Stimulated activated naive CD8-positive, alpha-beta T cell treated with anti-CD3 and anti-CD28 coated beads, Interleukin-15, amount 100 ng/mL, for 72 hours (primary cell): ENCODE measurements around the gene ANAPC4.
"Not testable (repeated sequence)": the region's sequence is repeated elsewhere in the genome, so short reads cannot be mapped to it uniquely, and the experiment has no call there.

ENCODE experiments used
- ATAC-seq: fragments of 150-1000 bp; cut with Tn5 transposase; 2 replicates; pipeline ENCODE4 v1.10.0; 2021; ENCODE audit warnings: mild to moderate bottlenecking, moderate library complexity
- DNase-seq, 2 donors: peaks; one replicate each; pipeline ENCODE4 v3.0.0; 2021 to 2022
- H3K27ac Mint-ChIP-seq, 2 donors: one replicate each; pipeline ENCODE4 v1.8.0; 2022; ENCODE audit warnings: mild to moderate bottlenecking in 2 of 2, mixed read lengths in 2 of 2, moderate library complexity in 2 of 2
- H3K27me3 Mint-ChIP-seq: one replicate; pipeline ENCODE4 v1.8.0; 2022; ENCODE audit warnings: mixed read lengths
- H3K4me1 Mint-ChIP-seq: one replicate; pipeline ENCODE4 v1.8.0; 2022; ENCODE audit warnings: mild to moderate bottlenecking, mixed read lengths
- H3K4me3 Mint-ChIP-seq, 2 donors: one replicate each; pipeline ENCODE4 v1.8.0; 2022; ENCODE audit warnings: mild to moderate bottlenecking in 2 of 2, mixed read lengths in 2 of 2, moderate library complexity in 1 of 2
- H3K9me3 Mint-ChIP-seq, 2 donors: one replicate each; pipeline ENCODE4 v1.8.0; 2022; ENCODE audit warnings: mixed read lengths in 2 of 2

The ANAPC4 gene

GRCh38 chr4:25367004-25367621 lies 9.9 kb upstream of the ANAPC4 start:
- Mint-ChIP-seq H3K4me3 (no peak overlapping the region), H3K4me1 (no peaks in the 10 kb centered on the region), H3K27ac (no peak overlapping the region), H3K9me3 (no peaks in the 10 kb centered on the region), H3K27me3 (no peaks in the 10 kb centered on the region)
- DNase-seq = no peak
- no peak for ATAC-seq

DNA sequence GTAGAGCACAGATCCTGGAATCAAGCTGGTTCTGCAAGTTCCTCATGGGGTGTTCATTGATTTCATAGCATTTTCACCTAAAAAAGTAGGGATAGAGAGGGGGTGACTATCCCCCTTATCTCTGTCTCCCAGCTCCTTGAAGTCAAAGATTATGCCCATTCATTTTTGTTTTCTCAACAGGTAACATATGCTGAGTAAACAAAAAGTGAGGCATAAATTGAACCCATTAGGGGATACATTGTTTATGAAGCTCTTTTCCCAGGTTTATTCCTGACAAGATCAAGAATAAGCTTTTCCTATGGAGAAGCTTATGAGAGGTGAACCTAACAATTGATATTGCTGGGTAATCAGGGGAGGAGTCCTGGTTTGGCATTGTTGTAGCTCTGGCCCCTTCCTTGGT lies 9.2 kb upstream of the ANAPC4 start:
- ATAC-seq = no peak
- H3K4me3 Mint-ChIP-seq = no peak overlapping the region
- DNase-seq = no peak
- H3K27ac Mint-ChIP-seq = no peak overlapping the region
- no peaks in the 10 kb centered on the region for H3K9me3 Mint-ChIP-seq
- H3K27me3 Mint-ChIP-seq = no peaks in the 10 kb centered on the region
- no peaks in the 10 kb centered on the region for H3K4me1 Mint-ChIP-seq

DNA sequence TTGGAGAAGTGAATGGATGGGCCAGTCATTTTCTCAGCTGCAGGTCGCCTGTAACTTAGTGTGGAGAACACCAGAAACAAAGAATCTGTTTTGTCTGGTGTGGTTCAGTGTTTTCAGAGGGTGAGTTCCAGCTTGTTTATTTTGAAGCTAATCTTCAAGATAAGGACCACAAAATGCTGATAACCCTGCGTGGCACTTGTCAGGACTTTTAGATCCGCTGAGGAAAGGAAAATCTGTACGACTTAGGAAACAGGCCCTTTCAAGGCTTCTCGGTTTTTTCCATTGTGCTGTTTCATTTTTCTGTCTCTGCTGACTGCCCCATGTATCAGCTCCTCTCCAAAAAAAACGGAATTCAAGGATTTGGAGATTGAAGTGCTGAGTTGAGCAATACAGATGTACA lies 8.7 kb upstream of the ANAPC4 start:
- ATAC-seq (no peak), DNase-seq (no peak)
- H3K4me3 Mint-ChIP-seq = no peak overlapping the region
- no peaks in the 10 kb centered on the region for H3K9me3 Mint-ChIP-seq
- H3K27me3 Mint-ChIP-seq = no peaks in the 10 kb centered on the region
- no peak overlapping the region for H3K27ac Mint-ChIP-seq
- no peaks in the 10 kb centered on the region for H3K4me1 Mint-ChIP-seq

DNA sequence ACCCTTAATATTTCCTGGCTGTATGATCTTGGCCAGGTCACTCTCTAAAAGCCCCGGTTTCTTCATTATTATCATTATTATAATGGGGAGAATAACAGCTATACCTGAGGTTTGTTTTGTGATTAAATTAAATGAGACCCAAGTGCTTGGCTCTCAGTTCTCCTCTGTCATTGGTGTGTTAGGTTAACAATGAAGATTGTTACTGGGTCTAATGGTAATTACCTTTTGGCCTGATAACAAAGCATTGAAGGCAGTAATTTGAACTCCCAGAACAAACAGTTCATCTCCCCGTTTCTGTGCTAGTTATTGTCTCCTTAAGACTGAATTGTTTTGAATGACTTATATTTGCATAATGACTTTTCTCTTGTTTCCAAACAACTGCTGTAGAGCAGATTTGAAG lies 6.8 kb upstream of the ANAPC4 start:
- H3K9me3 Mint-ChIP-seq = no peaks in the 10 kb centered on the region
- no peak overlapping the region for H3K4me3 Mint-ChIP-seq
- no peaks in the 10 kb centered on the region for H3K4me1 Mint-ChIP-seq
- DNase-seq = no peak
- no peak for ATAC-seq
- no peaks in the 10 kb centered on the region for H3K27me3 Mint-ChIP-seq
- no peak overlapping the region for H3K27ac Mint-ChIP-seq

DNA sequence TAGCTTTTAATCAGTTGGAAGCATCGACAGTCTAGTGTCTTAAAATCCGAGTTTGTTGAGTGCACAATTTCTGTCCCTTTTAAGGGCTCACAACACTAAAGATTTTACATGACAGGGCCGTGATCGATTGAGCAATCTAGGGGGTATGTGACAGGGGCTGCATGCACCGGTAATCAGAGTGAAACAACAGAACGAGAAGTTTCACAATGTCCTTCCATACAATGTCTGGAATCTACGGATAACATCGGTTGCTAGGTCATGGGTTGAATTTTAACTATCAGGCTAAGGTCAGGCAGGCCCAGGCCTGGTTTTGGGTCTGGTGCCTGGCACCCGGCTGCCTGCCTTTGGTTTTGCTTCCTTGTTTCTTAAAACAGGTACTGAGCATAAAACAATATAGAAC lies 4.5 kb upstream of the ANAPC4 start:
- not testable (repeated sequence) for H3K4me3 Mint-ChIP-seq, H3K27me3 Mint-ChIP-seq, ATAC-seq, H3K9me3 Mint-ChIP-seq, H3K4me1 Mint-ChIP-seq, DNase-seq, H3K27ac Mint-ChIP-seq

DNA sequence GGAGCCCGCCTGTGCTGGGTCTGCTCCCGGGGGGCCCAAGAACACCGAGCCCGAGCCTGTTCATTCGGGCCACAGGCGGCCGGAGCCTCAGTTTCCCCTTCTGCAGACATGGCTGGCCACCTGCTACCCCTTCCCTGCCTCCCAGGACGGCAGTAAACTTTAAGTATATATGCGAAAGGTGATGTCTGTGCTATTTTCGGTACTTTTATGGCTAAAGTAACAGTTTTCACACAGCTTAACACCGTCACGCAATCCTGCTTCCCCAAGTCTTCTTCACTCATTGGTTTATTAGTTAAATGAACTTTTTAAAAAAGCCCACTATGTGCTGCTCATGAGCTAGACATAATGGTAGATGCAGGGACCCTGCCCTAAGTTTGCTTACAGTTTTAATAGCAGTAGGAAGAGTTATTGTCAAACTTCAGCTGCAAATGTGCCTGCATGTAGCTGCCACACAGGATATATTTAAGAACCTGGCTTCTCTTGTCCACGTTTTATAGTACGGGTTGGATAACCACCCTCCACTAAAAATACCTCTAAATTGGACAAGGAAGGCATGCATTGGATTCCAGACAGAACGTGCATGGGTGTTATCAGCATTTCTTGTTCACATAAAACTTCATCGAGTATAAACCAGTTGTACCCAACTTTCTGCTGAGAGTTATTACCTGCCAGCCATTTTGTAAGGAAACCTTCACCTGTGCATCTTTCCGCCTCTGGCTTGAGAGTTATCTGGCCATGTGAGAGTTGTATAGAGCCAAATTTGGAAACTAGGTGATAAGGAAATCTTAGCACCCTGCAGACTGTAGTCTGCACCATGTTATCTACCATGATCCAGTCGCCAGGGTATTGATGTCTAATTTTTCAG lies 741 bp downstream of the ANAPC4 start:
- H3K27me3 Mint-ChIP-seq = no peaks in the 10 kb centered on the region
- H3K27ac Mint-ChIP-seq = peak overlapping the region; percentile 95 to 96
- no peaks in the 10 kb centered on the region for H3K9me3 Mint-ChIP-seq
- peak; percentile 2 for ATAC-seq
- no peak overlapping the region for H3K4me3 Mint-ChIP-seq
- DNase-seq = peak in 1 of 2 donors; percentile 5
- peaks cover 5% of the 10 kb centered on the region for H3K4me1 Mint-ChIP-seq

GRCh38 chr4:25378437-25378743 lies 1.3 kb downstream of the ANAPC4 start:
- H3K27me3 Mint-ChIP-seq = no peaks in the 10 kb centered on the region
- H3K27ac Mint-ChIP-seq = no peak overlapping the region
- DNase-seq (no peak), ATAC-seq (no peak)
- peaks cover 5% of the 10 kb centered on the region for H3K4me1 Mint-ChIP-seq
- H3K9me3 Mint-ChIP-seq = no peaks in the 10 kb centered on the region
- H3K4me3 Mint-ChIP-seq = no peak overlapping the region

DNA sequence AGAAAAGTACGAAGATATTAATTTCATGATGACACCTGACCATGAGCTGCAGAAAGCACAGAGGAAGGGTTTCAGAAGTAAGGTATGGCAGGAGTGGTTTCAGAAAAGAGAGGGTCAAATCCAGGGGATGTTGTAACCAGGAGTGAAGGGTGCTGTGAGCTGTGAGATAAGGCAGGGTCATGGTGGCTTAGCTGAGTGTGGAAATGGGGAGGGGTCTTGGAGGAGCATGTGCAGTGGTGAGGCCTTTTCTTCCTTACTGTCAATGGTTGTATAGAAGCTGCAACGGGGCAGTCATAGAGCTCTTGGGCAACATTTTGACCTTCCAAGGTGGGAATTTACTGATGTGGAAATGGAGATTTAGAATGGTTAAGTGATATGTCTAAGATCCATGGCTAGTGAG lies 2.5 kb downstream of the ANAPC4 start:
- H3K27me3 Mint-ChIP-seq = no peaks in the 10 kb centered on the region
- no peak overlapping the region for H3K27ac Mint-ChIP-seq
- DNase-seq = no peak
- H3K4me3 Mint-ChIP-seq = no peak overlapping the region
- no peaks in the 10 kb centered on the region for H3K9me3 Mint-ChIP-seq
- H3K4me1 Mint-ChIP-seq = peaks cover 5% of the 10 kb centered on the region
- no peak for ATAC-seq

- no peaks in the 10 kb centered on the region for H3K27me3 Mint-ChIP-seq
- no peaks in the 10 kb centered on the region for H3K4me1 Mint-ChIP-seq
- no peaks in the 10 kb centered on the region for H3K9me3 Mint-ChIP-seq
- ATAC-seq (no peak), DNase-seq (no peak)
- H3K27ac Mint-ChIP-seq = no peak overlapping the region
- H3K4me3 Mint-ChIP-seq = no peak overlapping the region
These were observed 6.6 kb downstream of the ANAPC4 start for GRCh38 chr4:25383647-25384046.

- no peaks in the 10 kb centered on the region for H3K27me3 Mint-ChIP-seq
- no peaks in the 10 kb centered on the region for H3K4me1 Mint-ChIP-seq
- ATAC-seq (no peak), DNase-seq (no peak)
- H3K9me3 Mint-ChIP-seq = no peaks in the 10 kb centered on the region
- H3K27ac Mint-ChIP-seq = no peak overlapping the region
- no peak overlapping the region for H3K4me3 Mint-ChIP-seq
These were observed 9.9 kb downstream of the ANAPC4 start for GRCh38 chr4:25386926-25387325.

DNA sequence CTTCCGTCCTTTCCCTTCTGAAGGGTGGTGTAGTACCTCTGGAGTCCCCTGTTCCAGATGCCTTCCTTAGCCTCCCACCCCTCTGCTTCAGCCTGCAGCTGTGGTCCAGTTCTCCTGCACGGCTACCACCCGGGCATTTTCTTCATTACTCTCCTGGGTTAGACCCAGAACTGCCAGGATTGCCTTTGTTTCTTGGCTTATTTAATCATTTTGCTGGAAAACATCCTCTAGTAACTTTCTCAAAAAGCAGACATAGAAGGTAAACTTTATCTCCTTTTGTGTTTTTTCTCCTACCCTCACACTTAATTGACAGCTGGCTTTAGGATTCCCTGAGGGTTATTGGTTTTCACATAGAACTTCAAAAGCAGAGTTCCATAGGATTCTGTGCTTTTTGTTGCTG lies 20.2 kb downstream of the ANAPC4 start:
- DNase-seq (no peak), ATAC-seq (no peak)
- no peaks in the 10 kb centered on the region for H3K27me3 Mint-ChIP-seq
- no peak overlapping the region for H3K4me3 Mint-ChIP-seq
- H3K4me1 Mint-ChIP-seq = no peaks in the 10 kb centered on the region
- H3K27ac Mint-ChIP-seq = no peak overlapping the region
- H3K9me3 Mint-ChIP-seq = no peaks in the 10 kb centered on the region

DNA sequence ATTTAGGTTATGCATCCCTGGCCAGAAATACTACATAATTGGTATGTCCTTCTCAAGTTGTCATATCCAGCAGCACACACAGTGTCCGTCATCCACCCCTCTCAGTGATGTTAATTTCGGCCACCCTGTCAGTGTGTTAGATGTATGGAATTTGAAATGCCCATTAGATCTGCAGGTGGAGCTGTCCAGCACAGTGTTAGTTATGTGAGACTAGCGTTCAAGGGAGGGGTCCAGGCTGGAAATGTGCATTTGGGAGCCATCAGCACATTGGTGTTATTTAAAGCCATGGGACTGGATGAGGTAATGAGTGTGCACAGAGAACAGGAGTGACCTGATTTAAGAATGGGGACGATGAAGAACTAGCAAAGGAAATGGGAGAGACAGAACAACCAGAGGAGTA lies 22.4 kb downstream of the ANAPC4 start:
- Mint-ChIP-seq H3K27me3 (no peaks in the 10 kb centered on the region), H3K27ac (peak overlapping the region in 1 of 2 donors; percentile 3), H3K9me3 (no peaks in the 10 kb centered on the region), H3K4me1 (no peaks in the 10 kb centered on the region), H3K4me3 (no peak overlapping the region)
- DNase-seq (no peak), ATAC-seq (no peak)

GRCh38 chr4:25401066-25401465 lies 24.0 kb downstream of the ANAPC4 start:
- no peak overlapping the region for H3K4me3 Mint-ChIP-seq
- DNase-seq (no peak), ATAC-seq (no peak)
- peak overlapping the region in 1 of 2 donors; percentile 79 for H3K27ac Mint-ChIP-seq
- H3K27me3 Mint-ChIP-seq = no peaks in the 10 kb centered on the region
- H3K4me1 Mint-ChIP-seq = no peaks in the 10 kb centered on the region
- no peaks in the 10 kb centered on the region for H3K9me3 Mint-ChIP-seq

- H3K9me3 Mint-ChIP-seq = no peaks in the 10 kb centered on the region
- ATAC-seq = no peak
These were observed 25.5 kb downstream of the ANAPC4 start for GRCh38 chr4:25402521-25402920.

DNA sequence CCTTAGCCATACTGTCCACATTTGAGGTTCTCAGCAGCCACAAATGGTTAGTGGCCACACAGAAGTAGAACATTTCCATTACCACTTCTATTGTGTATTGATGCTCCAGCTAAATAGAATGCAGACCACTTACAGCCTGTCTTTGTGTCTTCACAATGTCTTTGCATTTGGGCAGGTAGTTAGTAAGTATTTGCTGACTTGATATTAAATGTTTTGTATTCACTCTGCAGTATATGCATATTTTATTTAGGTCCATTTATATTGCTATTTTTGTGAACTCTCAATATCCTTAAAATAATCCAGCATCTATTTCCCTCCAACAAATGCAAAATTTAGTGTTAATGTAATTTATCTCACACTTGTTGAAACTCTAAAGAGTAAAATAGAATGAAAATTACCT lies 26.6 kb downstream of the ANAPC4 start:
- no peaks in the 10 kb centered on the region for H3K27me3 Mint-ChIP-seq
- ATAC-seq = no peak
- H3K9me3 Mint-ChIP-seq = no peaks in the 10 kb centered on the region
- H3K4me1 Mint-ChIP-seq = no peaks in the 10 kb centered on the region
- H3K4me3 Mint-ChIP-seq = no peak overlapping the region
- no peak for DNase-seq
- no peak overlapping the region for H3K27ac Mint-ChIP-seq

More at GRCh38 chr4:25402521-25402920, 25.5 kb downstream of the ANAPC4 start:
- Mint-ChIP-seq H3K27me3 (no peaks in the 10 kb centered on the region), H3K4me3 (no peak overlapping the region), H3K4me1 (no peaks in the 10 kb centered on the region), H3K27ac (no peak overlapping the region)
- DNase-seq = no peak

GRCh38 chr4:25405453-25405852 lies 28.4 kb downstream of the ANAPC4 start:
- no peak for DNase-seq
- Mint-ChIP-seq H3K4me1 (no peaks in the 10 kb centered on the region), H3K27me3 (no peaks in the 10 kb centered on the region), H3K27ac (no peak overlapping the region), H3K9me3 (no peaks in the 10 kb centered on the region), H3K4me3 (no peak overlapping the region)
- ATAC-seq = no peak
